ENCODE measurements around the gene EHF. TPM values are rescaled to one million over a fixed set of nuclear protein-coding genes. Genes with fewer than 3 reads are reported as not detected.

EHF gene
- polyA plus RNA-seq, 1 donor, result 14.7 TPM

- Histone ChIP-seq H3K4me3 (ENCODE audit: low read length) (no peak overlapping the region), H3K27ac (ENCODE audit: low read length) (no peak overlapping the region)
- WGBS (ENCODE audit: insufficient coverage, low lambda C conversion rate), result no CpG with 5 or more reads among the region's 2 CpGs
These were observed 983 bp downstream of the EHF start for GRCh38 chr11:34621876-34622275.

GRCh38 chr11:34623463-34623862 is 2.6 kb downstream of the EHF start:
- peak in 1 of 2 donors; percentile 68 for DNase-seq

More at GRCh38 chr11:34621876-34622275, 983 bp downstream of the EHF start:
- DNase-seq, result no peak
- Histone ChIP-seq H3K27me3 (ENCODE audit: control insufficient read depth, insufficient read depth, low read length) (no peaks in the 10 kb centered on the region), H3K36me3 (ENCODE audit: control insufficient read depth, insufficient read depth, low read length) (no peaks in the 10 kb centered on the region), H3K9me3 (ENCODE audit: control insufficient read depth, low read depth, low read length) (no peaks in the 10 kb centered on the region), H3K4me1 (ENCODE audit: control insufficient read depth, insufficient read depth, low read length) (peaks cover 11% of the 10 kb centered on the region)

GRCh38 chr11:34624069-34624468 is 3.2 kb downstream of the EHF start:
- H3K4me3 ChIP-seq (ENCODE audit: low read length), result no peak overlapping the region
- peaks cover 11% of the 10 kb centered on the region for H3K4me1 ChIP-seq (ENCODE audit: control insufficient read depth, insufficient read depth, low read length)
- no peak for DNase-seq
- WGBS (ENCODE audit: insufficient coverage, low lambda C conversion rate), result no CpG with 5 or more reads among the region's 10 CpGs
- H3K27me3 ChIP-seq (ENCODE audit: control insufficient read depth, insufficient read depth, low read length), result no peaks in the 10 kb centered on the region
- H3K36me3 ChIP-seq (ENCODE audit: control insufficient read depth, insufficient read depth, low read length), result no peaks in the 10 kb centered on the region
- H3K27ac ChIP-seq (ENCODE audit: low read length), result no peak overlapping the region
- no peaks in the 10 kb centered on the region for H3K9me3 ChIP-seq (ENCODE audit: control insufficient read depth, low read depth, low read length)

More at GRCh38 chr11:34623463-34623862, 2.6 kb downstream of the EHF start:
- Histone ChIP-seq H3K36me3 (ENCODE audit: control insufficient read depth, insufficient read depth, low read length) (no peaks in the 10 kb centered on the region), H3K27ac (ENCODE audit: low read length) (no peak overlapping the region), H3K4me1 (ENCODE audit: control insufficient read depth, insufficient read depth, low read length) (peaks cover 11% of the 10 kb centered on the region), H3K4me3 (ENCODE audit: low read length) (no peak overlapping the region), H3K27me3 (ENCODE audit: control insufficient read depth, insufficient read depth, low read length) (no peaks in the 10 kb centered on the region), H3K9me3 (ENCODE audit: control insufficient read depth, low read depth, low read length) (no peaks in the 10 kb centered on the region)
- 44% methylated on average over 3 of the region's 9 CpGs for WGBS (ENCODE audit: insufficient coverage, low lambda C conversion rate)

GRCh38 chr11:34625576-34625975 is 4.7 kb downstream of the EHF start:
- DNase-seq, result no peak
- no peaks in the 10 kb centered on the region for H3K27me3 ChIP-seq (ENCODE audit: control insufficient read depth, insufficient read depth, low read length)
- no peaks in the 10 kb centered on the region for H3K9me3 ChIP-seq (ENCODE audit: control insufficient read depth, low read depth, low read length)
- WGBS (ENCODE audit: insufficient coverage, low lambda C conversion rate), result 70% methylated on average over 3 of the region's 4 CpGs
- H3K4me1 ChIP-seq (ENCODE audit: control insufficient read depth, insufficient read depth, low read length), result peaks cover 7% of the 10 kb centered on the region
- no peaks in the 10 kb centered on the region for H3K36me3 ChIP-seq (ENCODE audit: control insufficient read depth, insufficient read depth, low read length)
- H3K4me3 ChIP-seq (ENCODE audit: low read length), result no peak overlapping the region
- H3K27ac ChIP-seq (ENCODE audit: low read length), result no peak overlapping the region

GRCh38 chr11:34626393-34626792 is 5.5 kb downstream of the EHF start:
- Histone ChIP-seq H3K4me1 (ENCODE audit: control insufficient read depth, insufficient read depth, low read length) (peaks cover 2% of the 10 kb centered on the region), H3K27ac (ENCODE audit: low read length) (no peak overlapping the region), H3K9me3 (ENCODE audit: control insufficient read depth, low read depth, low read length) (no peaks in the 10 kb centered on the region), H3K27me3 (ENCODE audit: control insufficient read depth, insufficient read depth, low read length) (no peaks in the 10 kb centered on the region), H3K4me3 (ENCODE audit: low read length) (no peak overlapping the region), H3K36me3 (ENCODE audit: control insufficient read depth, insufficient read depth, low read length) (no peaks in the 10 kb centered on the region)
- DNase-seq, result no peak

- WGBS (ENCODE audit: insufficient coverage, low lambda C conversion rate), result no CpG with 5 or more reads among the region's 1 CpG
- Histone ChIP-seq H3K9me3 (ENCODE audit: control insufficient read depth, low read depth, low read length) (no peaks in the 10 kb centered on the region), H3K27me3 (ENCODE audit: control insufficient read depth, insufficient read depth, low read length) (no peaks in the 10 kb centered on the region), H3K36me3 (ENCODE audit: control insufficient read depth, insufficient read depth, low read length) (no peaks in the 10 kb centered on the region), H3K4me1 (ENCODE audit: control insufficient read depth, insufficient read depth, low read length) (no peaks in the 10 kb centered on the region), H3K27ac (ENCODE audit: low read length) (no peak overlapping the region), H3K4me3 (ENCODE audit: low read length) (no peak overlapping the region)
- DNase-seq, result no peak
These were observed 6.3 kb downstream of the EHF start for GRCh38 chr11:34627197-34627596.

GRCh38 chr11:34629711-34630110 is 8.8 kb downstream of the EHF start:
- no peak overlapping the region for H3K4me3 ChIP-seq (ENCODE audit: low read length)
- H3K27ac ChIP-seq (ENCODE audit: low read length), result no peak overlapping the region
- H3K4me1 ChIP-seq (ENCODE audit: control insufficient read depth, insufficient read depth, low read length), result peaks cover 13% of the 10 kb centered on the region
- H3K27me3 ChIP-seq (ENCODE audit: control insufficient read depth, insufficient read depth, low read length), result no peaks in the 10 kb centered on the region
- H3K36me3 ChIP-seq (ENCODE audit: control insufficient read depth, insufficient read depth, low read length), result no peaks in the 10 kb centered on the region
- H3K9me3 ChIP-seq (ENCODE audit: control insufficient read depth, low read depth, low read length), result no peaks in the 10 kb centered on the region
- peak in 1 of 2 donors; percentile 42 for DNase-seq

- no peak overlapping the region for H3K4me3 ChIP-seq (ENCODE audit: low read length)
- H3K9me3 ChIP-seq (ENCODE audit: control insufficient read depth, low read depth, low read length), result no peaks in the 10 kb centered on the region
- no peaks in the 10 kb centered on the region for H3K27me3 ChIP-seq (ENCODE audit: control insufficient read depth, insufficient read depth, low read length)
- H3K36me3 ChIP-seq (ENCODE audit: control insufficient read depth, insufficient read depth, low read length), result no peaks in the 10 kb centered on the region
- DNase-seq, result no peak
- 94% methylated on average over 3 of the region's 7 CpGs for WGBS (ENCODE audit: insufficient coverage, low lambda C conversion rate)
- peaks cover 21% of the 10 kb centered on the region for H3K4me1 ChIP-seq (ENCODE audit: control insufficient read depth, insufficient read depth, low read length)
- H3K27ac ChIP-seq (ENCODE audit: low read length), result no peak overlapping the region
These were observed 9.7 kb downstream of the EHF start for GRCh38 chr11:34630544-34630943.

GRCh38 chr11:34631297-34631696 is 10.4 kb downstream of the EHF start:
- WGBS (ENCODE audit: insufficient coverage, low lambda C conversion rate), result no CpG with 5 or more reads among the region's 6 CpGs
- no peaks in the 10 kb centered on the region for H3K36me3 ChIP-seq (ENCODE audit: control insufficient read depth, insufficient read depth, low read length)

GRCh38 chr11:34631737-34632104 is 10.8 kb downstream of the EHF start:
- no CpG with 5 or more reads among the region's 4 CpGs for WGBS (ENCODE audit: insufficient coverage, low lambda C conversion rate)
- H3K9me3 ChIP-seq (ENCODE audit: control insufficient read depth, low read depth, low read length), result no peaks in the 10 kb centered on the region
- no peaks in the 10 kb centered on the region for H3K27me3 ChIP-seq (ENCODE audit: control insufficient read depth, insufficient read depth, low read length)
- peaks cover 24% of the 10 kb centered on the region for H3K4me1 ChIP-seq (ENCODE audit: control insufficient read depth, insufficient read depth, low read length)
- H3K36me3 ChIP-seq (ENCODE audit: control insufficient read depth, insufficient read depth, low read length), result no peaks in the 10 kb centered on the region
- no peak overlapping the region for H3K4me3 ChIP-seq (ENCODE audit: low read length)
- H3K27ac ChIP-seq (ENCODE audit: low read length), result no peak overlapping the region
- DNase-seq, result no peak

More at GRCh38 chr11:34631297-34631696, 10.4 kb downstream of the EHF start:
- Histone ChIP-seq H3K4me3 (ENCODE audit: low read length) (no peak overlapping the region), H3K27ac (ENCODE audit: low read length) (no peak overlapping the region), H3K9me3 (ENCODE audit: control insufficient read depth, low read depth, low read length) (no peaks in the 10 kb centered on the region), H3K27me3 (ENCODE audit: control insufficient read depth, insufficient read depth, low read length) (no peaks in the 10 kb centered on the region), H3K4me1 (ENCODE audit: control insufficient read depth, insufficient read depth, low read length) (peaks cover 24% of the 10 kb centered on the region)
- DNase-seq, result no peak

- no peak overlapping the region for H3K27ac ChIP-seq (ENCODE audit: low read length)
- no CpG with 5 or more reads among the region's 7 CpGs for WGBS (ENCODE audit: insufficient coverage, low lambda C conversion rate)
- no peak overlapping the region for H3K4me3 ChIP-seq (ENCODE audit: low read length)
- H3K36me3 ChIP-seq (ENCODE audit: control insufficient read depth, insufficient read depth, low read length), result no peaks in the 10 kb centered on the region
- DNase-seq, result no peak
- peaks cover 24% of the 10 kb centered on the region for H3K4me1 ChIP-seq (ENCODE audit: control insufficient read depth, insufficient read depth, low read length)
- H3K9me3 ChIP-seq (ENCODE audit: control insufficient read depth, low read depth, low read length), result no peaks in the 10 kb centered on the region
- H3K27me3 ChIP-seq (ENCODE audit: control insufficient read depth, insufficient read depth, low read length), result no peaks in the 10 kb centered on the region
These were observed 11.4 kb downstream of the EHF start for GRCh38 chr11:34632105-34632791.
